ENCODE data around the gene PTBP2.

PTBP2 gene

GRCh38 chr1:96721416-96722160 is at the start of gene PTBP2:
Gene PTBP2, plus strand, starts transcription at chr1:96721784. Its CDS starts 81 bp downstream, at chr1:96721865.
- DNase-seq (ENCODE audit: low read depth): peak; percentile 66

- no peak for DNase-seq (ENCODE audit: low read depth)
Observed at GRCh38 chr1:96674915-96675314, 46.7 kb upstream of the PTBP2 start.

- no peak for DNase-seq (ENCODE audit: low read depth)
Observed at GRCh38 chr1:96682056-96682455, 39.5 kb upstream of the PTBP2 start.

- no peak for DNase-seq (ENCODE audit: low read depth)
Observed at GRCh38 chr1:96683931-96684330, 37.7 kb upstream of the PTBP2 start.

GRCh38 chr1:96684744-96685143 is 36.8 kb upstream of the PTBP2 start:
- DNase-seq (ENCODE audit: low read depth): no peak

GRCh38 chr1:96688767-96689166 is 32.8 kb upstream of the PTBP2 start:
- DNase-seq (ENCODE audit: low read depth): no peak

- no peak for DNase-seq (ENCODE audit: low read depth)
Observed at GRCh38 chr1:96695954-96696353, 25.6 kb upstream of the PTBP2 start.

GRCh38 chr1:96698342-96698983 is 23.1 kb upstream of the PTBP2 start:
- no peak for DNase-seq (ENCODE audit: low read depth)

- DNase-seq (ENCODE audit: low read depth): no peak
Observed at GRCh38 chr1:96703186-96703585, 18.4 kb upstream of the PTBP2 start.

GRCh38 chr1:96707023-96707422 is 14.6 kb upstream of the PTBP2 start:
- DNase-seq (ENCODE audit: low read depth): no peak

- no peak for DNase-seq (ENCODE audit: low read depth)
Observed at GRCh38 chr1:96708482-96708881, 13.1 kb upstream of the PTBP2 start.

GRCh38 chr1:96710708-96711477 is 10.7 kb upstream of the PTBP2 start:
- no peak for DNase-seq (ENCODE audit: low read depth)

- DNase-seq (ENCODE audit: low read depth): no peak
Observed at GRCh38 chr1:96713649-96714048, 7.9 kb upstream of the PTBP2 start.

GRCh38 chr1:96714881-96715280 is 6.7 kb upstream of the PTBP2 start:
- no peak for DNase-seq (ENCODE audit: low read depth)

GRCh38 chr1:96715482-96715881 is 6.1 kb upstream of the PTBP2 start:
- DNase-seq (ENCODE audit: low read depth): no peak

GRCh38 chr1:96721053-96721415 is 550 bp upstream of the PTBP2 start:
- DNase-seq (ENCODE audit: low read depth): no peak

GRCh38 chr1:96722161-96722922 is 758 bp downstream of the PTBP2 start:
- peak; percentile 1 for DNase-seq (ENCODE audit: low read depth)

GRCh38 chr1:96722958-96723357 is 1.4 kb downstream of the PTBP2 start:
- DNase-seq (ENCODE audit: low read depth): no peak

GRCh38 chr1:96723377-96723776 is 1.8 kb downstream of the PTBP2 start:
- no peak for DNase-seq (ENCODE audit: low read depth)

GRCh38 chr1:96723936-96724335 is 2.4 kb downstream of the PTBP2 start:
- DNase-seq (ENCODE audit: low read depth): no peak

- no peak for DNase-seq (ENCODE audit: low read depth)
Observed at GRCh38 chr1:96727860-96728259, 6.3 kb downstream of the PTBP2 start.

- DNase-seq (ENCODE audit: low read depth): no peak
Observed at GRCh38 chr1:96730574-96731298, 9.2 kb downstream of the PTBP2 start.

Measured in stimulated activated CD8-positive, alpha-beta memory T cell treated with anti-CD3 and anti-CD28 coated beads, Interleukin-12 subunit alpha, Interleukin-12 subunit beta, amount 100 ng/mL, for 1 hour (primary cell).